Measurements from ENCODE around the gene GDPD5.
"Not testable (repeated sequence)": the region's sequence is repeated elsewhere in the genome, so short reads cannot be mapped to it uniquely, and the experiment has no call there.

The GDPD5 gene

GRCh38 chr11:75424396-75424795, 101.3 kb downstream of the GDPD5 start:
- no peak for DNase-seq

GRCh38 chr11:75423721-75424120, 102.0 kb downstream of the GDPD5 start:
- no peak for DNase-seq

GRCh38 chr11:75422248-75423231, 103.2 kb downstream of the GDPD5 start:
- DNase-seq, result no peak

GRCh38 chr11:75421902-75422247, 103.9 kb downstream of the GDPD5 start:
- no peak for DNase-seq

GRCh38 chr11:75421035-75421602, 104.6 kb downstream of the GDPD5 start:
- no peak for DNase-seq

- DNase-seq, result no peak
Observed at GRCh38 chr11:75420224-75421034, 105.3 kb downstream of the GDPD5 start.

- no peak for DNase-seq
Observed at GRCh38 chr11:75413864-75414263, 111.9 kb downstream of the GDPD5 start.

- not testable (repeated sequence) for DNase-seq
Observed at GRCh38 chr11:75413146-75413545, 112.6 kb downstream of the GDPD5 start.

GRCh38 chr11:75409971-75410370, 115.8 kb downstream of the GDPD5 start:
- not testable (repeated sequence) for DNase-seq

- DNase-seq, result no peak
Observed at GRCh38 chr11:75408957-75409219, 116.9 kb downstream of the GDPD5 start.

- DNase-seq, result no peak
Observed at GRCh38 chr11:75406338-75406777, 119.4 kb downstream of the GDPD5 start.

- no peak for DNase-seq
Observed at GRCh38 chr11:75403983-75404658, 121.6 kb downstream of the GDPD5 start.

GRCh38 chr11:75403037-75403436, 122.7 kb downstream of the GDPD5 start:
- no peak for DNase-seq

GRCh38 chr11:75402002-75402773, 123.6 kb downstream of the GDPD5 start:
- DNase-seq, result no peak

- no peak for DNase-seq
Observed at GRCh38 chr11:75400146-75400865, 125.4 kb downstream of the GDPD5 start.

- DNase-seq, result peak; percentile 93
Observed at GRCh38 chr11:75399344-75400145, 126.2 kb downstream of the GDPD5 start, which contains the start of gene RPS3. TSS of gene RPS3 (plus strand) at chr11:75399518. CDS start at chr11:75399548, 30 bp downstream.

GRCh38 chr11:75398906-75399305, 126.8 kb downstream of the GDPD5 start:
- DNase-seq, result no peak

- DNase-seq, result no peak
Observed at GRCh38 chr11:75394085-75394840, 131.5 kb downstream of the GDPD5 start.

- no peak for DNase-seq
Observed at GRCh38 chr11:75389925-75390324, 135.8 kb downstream of the GDPD5 start.

GRCh38 chr11:75389276-75389605, 136.5 kb downstream of the GDPD5 start:
- DNase-seq, result no peak
